Measurements from ENCODE around the gene RGS6.

- TF ChIP-seq SUZ12 (IDR thresholded peaks at IDR 0.05; ENCODE audit: extremely low read depth, insufficient read depth, insufficient read length) (no peak), YY1 (IDR thresholded peaks at IDR 0.05; ENCODE audit: insufficient read depth, insufficient read length) (no peak), ZNF274 (IDR thresholded peaks at IDR 0.05; ENCODE audit: low read depth, low read length) (no peak)
These were observed 531.1 kb downstream of the RGS6 start for GRCh38 chr14:72463291-72463866.
